ENCODE measurements around the gene SZT2.
"Not testable (repeated sequence)": the region's sequence is repeated elsewhere in the genome, so short reads cannot be mapped to it uniquely, and the experiment has no call there.

The SZT2 gene

GRCh38 chr1:43410571-43410970 lies 20.9 kb downstream of the SZT2 start:
- Histone ChIP-seq H3K4me2 (ENCODE audit: low read length) (no peak overlapping the region), H3K9me3 (ENCODE audit: insufficient read depth, low read length) (no peaks in the 10 kb centered on the region), H3K27ac (ENCODE audit: low read length) (no peak overlapping the region), H3K27me3 (ENCODE audit: low read depth, low read length) (no peaks in the 10 kb centered on the region), H3K4me1 (ENCODE audit: low read length) (no peaks in the 10 kb centered on the region), H3K36me3 (replicated peaks; ENCODE audit: low read depth, low read length) (peaks cover 3% of the 10 kb centered on the region), H4K20me1 (ENCODE audit: insufficient read depth, low read length) (no peaks in the 10 kb centered on the region), H3K9ac (ENCODE audit: low read length) (no peak overlapping the region), H3K79me2 (ENCODE audit: low read length) (no peaks in the 10 kb centered on the region), H2AFZ (ENCODE audit: low read depth, low read length) (no peak overlapping the region), H3K4me3 (ENCODE audit: low read length) (no peak overlapping the region)
- no peak for TF ChIP-seq EZH2phosphoT487 (IDR thresholded peaks at IDR 0.05; ENCODE audit: low read depth)
- TF ChIP-seq, protein P1, sequence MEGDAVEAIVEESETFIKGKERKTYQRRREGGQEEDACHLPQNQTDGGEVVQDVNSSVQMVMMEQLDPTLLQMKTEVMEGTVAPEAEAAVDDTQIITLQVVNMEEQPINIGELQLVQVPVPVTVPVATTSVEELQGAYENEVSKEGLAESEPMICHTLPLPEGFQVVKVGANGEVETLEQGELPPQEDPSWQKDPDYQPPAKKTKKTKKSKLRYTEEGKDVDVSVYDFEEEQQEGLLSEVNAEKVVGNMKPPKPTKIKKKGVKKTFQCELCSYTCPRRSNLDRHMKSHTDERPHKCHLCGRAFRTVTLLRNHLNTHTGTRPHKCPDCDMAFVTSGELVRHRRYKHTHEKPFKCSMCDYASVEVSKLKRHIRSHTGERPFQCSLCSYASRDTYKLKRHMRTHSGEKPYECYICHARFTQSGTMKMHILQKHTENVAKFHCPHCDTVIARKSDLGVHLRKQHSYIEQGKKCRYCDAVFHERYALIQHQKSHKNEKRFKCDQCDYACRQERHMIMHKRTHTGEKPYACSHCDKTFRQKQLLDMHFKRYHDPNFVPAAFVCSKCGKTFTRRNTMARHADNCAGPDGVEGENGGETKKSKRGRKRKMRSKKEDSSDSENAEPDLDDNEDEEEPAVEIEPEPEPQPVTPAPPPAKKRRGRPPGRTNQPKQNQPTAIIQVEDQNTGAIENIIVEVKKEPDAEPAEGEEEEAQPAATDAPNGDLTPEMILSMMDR (IDR thresholded peaks at IDR 0.05; ENCODE audit: low read depth, low read length), result no peak

- not testable (repeated sequence) for H3K4me1 ChIP-seq (ENCODE audit: low read length); H4K20me1 ChIP-seq (ENCODE audit: insufficient read depth, low read length); H3K27ac ChIP-seq (ENCODE audit: low read length); H3K27me3 ChIP-seq (ENCODE audit: low read depth, low read length); H2AFZ ChIP-seq (ENCODE audit: low read depth, low read length); H3K9ac ChIP-seq (ENCODE audit: low read length); H3K4me2 ChIP-seq (ENCODE audit: low read length); H3K79me2 ChIP-seq (ENCODE audit: low read length); H3K4me3 ChIP-seq (ENCODE audit: low read length); H3K9me3 ChIP-seq (ENCODE audit: insufficient read depth, low read length); H3K36me3 ChIP-seq (replicated peaks; ENCODE audit: low read depth, low read length)
Observed at GRCh38 chr1:43413426-43413825, 23.7 kb downstream of the SZT2 start.

DNA sequence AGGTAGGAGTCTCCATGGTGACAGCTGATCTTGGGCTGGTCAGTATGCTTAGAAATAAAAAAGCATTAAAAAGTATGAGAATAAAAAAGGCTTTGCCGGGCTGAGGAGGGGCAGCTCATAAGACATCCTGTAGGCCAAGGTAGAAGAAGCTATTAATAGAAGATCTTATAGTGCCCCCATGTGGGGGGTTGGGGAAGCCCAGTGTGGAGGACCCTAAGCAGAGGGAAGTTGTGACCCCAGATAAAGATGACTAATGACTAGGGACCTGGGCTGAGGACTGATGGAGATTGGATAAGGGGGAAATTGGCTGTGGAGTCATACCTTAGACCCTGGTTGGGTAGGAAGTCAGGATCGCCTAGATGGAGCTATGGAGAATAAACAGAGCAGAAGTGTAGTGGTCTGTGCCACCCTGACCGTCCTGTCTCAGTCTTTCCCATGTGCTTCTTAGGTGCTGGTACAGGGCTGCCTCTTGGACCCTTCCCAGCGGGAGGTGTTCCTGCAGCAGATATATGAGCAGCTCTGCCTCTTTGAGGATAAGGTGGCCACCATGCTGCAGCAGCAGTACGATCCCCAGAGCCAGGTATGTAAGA lies 25.0 kb downstream of the SZT2 start:
- H3K27ac ChIP-seq (ENCODE audit: low read length), result no peak overlapping the region
- TF ChIP-seq, protein P1 (IDR thresholded peaks at IDR 0.05; ENCODE audit: low read depth, low read length), result peak; percentile 46
- no peak for TF ChIP-seq EZH2phosphoT487 (IDR thresholded peaks at IDR 0.05; ENCODE audit: low read depth)

GRCh38 chr1:43415901-43416300 lies 26.2 kb downstream of the SZT2 start:
- Histone ChIP-seq H3K9me3 (ENCODE audit: insufficient read depth, low read length) (no peaks in the 10 kb centered on the region), H4K20me1 (ENCODE audit: insufficient read depth, low read length) (no peaks in the 10 kb centered on the region), H2AFZ (ENCODE audit: low read depth, low read length) (no peak overlapping the region), H3K4me3 (ENCODE audit: low read length) (no peak overlapping the region), H3K27me3 (ENCODE audit: low read depth, low read length) (no peaks in the 10 kb centered on the region), H3K4me1 (ENCODE audit: low read length) (no peaks in the 10 kb centered on the region), H3K4me2 (ENCODE audit: low read length) (no peak overlapping the region), H3K79me2 (ENCODE audit: low read length) (no peaks in the 10 kb centered on the region), H3K27ac (ENCODE audit: low read length) (no peak overlapping the region), H3K36me3 (replicated peaks; ENCODE audit: low read depth, low read length) (peaks cover 3% of the 10 kb centered on the region), H3K9ac (ENCODE audit: low read length) (no peak overlapping the region)
- TF ChIP-seq, protein P1 (IDR thresholded peaks at IDR 0.05; ENCODE audit: low read depth, low read length), result no peak
- no peak for TF ChIP-seq EZH2phosphoT487 (IDR thresholded peaks at IDR 0.05; ENCODE audit: low read depth)

More for the DNA sequence above, 25.0 kb downstream of the SZT2 start:
- Histone ChIP-seq H3K9ac (ENCODE audit: low read length) (no peak overlapping the region), H4K20me1 (ENCODE audit: insufficient read depth, low read length) (no peaks in the 10 kb centered on the region), H3K4me2 (ENCODE audit: low read length) (no peak overlapping the region), H2AFZ (ENCODE audit: low read depth, low read length) (no peak overlapping the region), H3K36me3 (replicated peaks; ENCODE audit: low read depth, low read length) (no peaks in the 10 kb centered on the region), H3K9me3 (ENCODE audit: insufficient read depth, low read length) (no peaks in the 10 kb centered on the region), H3K27me3 (ENCODE audit: low read depth, low read length) (no peaks in the 10 kb centered on the region), H3K4me3 (ENCODE audit: low read length) (no peak overlapping the region), H3K79me2 (ENCODE audit: low read length) (no peaks in the 10 kb centered on the region), H3K4me1 (ENCODE audit: low read length) (no peaks in the 10 kb centered on the region)

Data from OCI-LY3 (cell line).